DOHH2 (cell line): ENCODE data around the gene SDCCAG8.

ENCODE experiments used
- CTCF ChIP-seq: fragments of 200-600 bp; sonication (generic); IDR thresholded peaks from one replicate; pipeline ENCODE4 v1.5.1; 2014; ENCODE audit warnings: antibody characterized with exemption, mild to moderate bottlenecking, low read depth, low read length; ENCODE audit not compliant: poor library complexity, severe bottlenecking
- EZH2phosphoT487 ChIP-seq: fragments of 200-600 bp; sonication (generic); IDR thresholded peaks from 2 replicates; pipeline ENCODE4 v1.6.1; 2017; ENCODE audit warnings: borderline replicate concordance, mild to moderate bottlenecking, antibody characterized with exemption, low read length, moderate library complexity, mixed read lengths

GRCh38 chr1:243292117-243292516 is 36.3 kb downstream of the SDCCAG8 start:
- TF ChIP-seq CTCF (no peak), EZH2phosphoT487 (no peak)
